Mesenchymal stem cell (in vitro differentiated cells and primary cell): ENCODE results near the gene ATG7.

Experiments
- DNase-seq: peaks from one replicate; pipeline ENCODE4 v3.0.0-alpha.2; 2013
- H2AFZ ChIP-seq: one replicate; pipeline ENCODE4 v1.6.1; 2013; ENCODE audit warnings: low read depth, mild to moderate bottlenecking, control low read depth, inconsistent platforms, low read length, moderate library complexity
- H2AK5ac ChIP-seq: 2 replicates; pipeline ENCODE4 v1.6.1; 2013; ENCODE audit warnings: low read length, moderate library complexity, mild to moderate bottlenecking, inconsistent platforms; ENCODE audit not compliant: severe bottlenecking
- H2BK120ac ChIP-seq: one replicate; pipeline ENCODE4 v1.6.1; 2013; ENCODE audit warnings: low read depth, mild to moderate bottlenecking, inconsistent platforms, low read length, moderate library complexity
- H2BK12ac ChIP-seq, 2 experiments: one replicate each; pipeline ENCODE4 v1.6.1; 2013; ENCODE audit warnings: inconsistent platforms in 2 of 2, low read length in 2 of 2, mild to moderate bottlenecking in 2 of 2, moderate library complexity in 2 of 2, control low read depth in 1 of 2
- H2BK15ac ChIP-seq: one replicate; pipeline ENCODE4 v1.6.1; 2013; ENCODE audit warnings: mild to moderate bottlenecking, low read depth, inconsistent platforms; ENCODE audit not compliant: poor library complexity, severe bottlenecking
- H2BK5ac ChIP-seq: 2 replicates; pipeline ENCODE4 v1.6.1; 2013; ENCODE audit warnings: low read depth, mild to moderate bottlenecking, low read length, control low read depth, inconsistent platforms; ENCODE audit not compliant: poor library complexity, severe bottlenecking
- H3K14ac ChIP-seq, 2 experiments: one replicate each; pipeline ENCODE4 v1.6.1; 2013; ENCODE audit warnings: inconsistent platforms in 2 of 2, low read length in 2 of 2, control low read depth in 1 of 2, mild to moderate bottlenecking in 1 of 2, moderate library complexity in 1 of 2
- H3K18ac ChIP-seq, 2 experiments: one replicate each; pipeline ENCODE4 v1.6.1; 2013; ENCODE audit warnings: inconsistent platforms in 2 of 2, low read length in 2 of 2, control low read depth in 1 of 2, low read depth in 1 of 2, mild to moderate bottlenecking in 1 of 2
- H3K23ac ChIP-seq, 2 experiments: one replicate each; pipeline ENCODE4 v1.6.1; 2013; ENCODE audit warnings: inconsistent platforms in 2 of 2, low read length in 2 of 2, mild to moderate bottlenecking in 2 of 2, moderate library complexity in 2 of 2, control low read depth in 1 of 2
- H3K27ac ChIP-seq: 2 replicates; pipeline ENCODE4 v1.5.1; 2013; ENCODE audit warnings: mild to moderate bottlenecking, moderate library complexity, low read length, control low read depth, inconsistent platforms; ENCODE audit not compliant: poor library complexity, severe bottlenecking
- H3K27me3 ChIP-seq, 2 experiments: 2 replicates each; pipeline versions ENCODE4 v1.6.1 to v1.7.0; 2013; ENCODE audit warnings: low read length in 2 of 2, mild to moderate bottlenecking in 2 of 2, moderate library complexity in 2 of 2, control low read depth in 1 of 2, inconsistent platforms in 1 of 2; ENCODE audit not compliant: control insufficient read depth in 1 of 2, insufficient read depth in 1 of 2
- H3K36me3 ChIP-seq, 2 experiments: 2 replicates each; pipeline versions ENCODE4 v1.6.1 to v1.7.0; 2013; ENCODE audit warnings: low read length in 2 of 2, control low read depth in 1 of 2, inconsistent platforms in 1 of 2, low read depth in 1 of 2, mild to moderate bottlenecking in 1 of 2; ENCODE audit not compliant: insufficient read depth in 2 of 2, control insufficient read depth in 1 of 2
- H3K4ac ChIP-seq, 2 experiments: one replicate each; pipeline ENCODE4 v1.6.1; 2013; ENCODE audit warnings: inconsistent platforms in 2 of 2, low read length in 2 of 2, mild to moderate bottlenecking in 2 of 2, moderate library complexity in 2 of 2, control low read depth in 1 of 2, low read depth in 1 of 2
- H3K4me1 ChIP-seq: 2 replicates; pipeline ENCODE4 v1.6.1; 2013; ENCODE audit warnings: low read depth, low read length, control low read depth; ENCODE audit not compliant: control insufficient read depth, insufficient read depth
- H3K4me2 ChIP-seq: 2 replicates; pipeline ENCODE4 v1.6.1; 2013; ENCODE audit warnings: low read length, mild to moderate bottlenecking, inconsistent platforms; ENCODE audit not compliant: poor library complexity, severe bottlenecking
- H3K4me3 ChIP-seq, 2 experiments: 2 replicates each; pipeline versions ENCODE4 v1.5.1 to v1.7.0; 2013; ENCODE audit warnings: low read length in 2 of 2, mild to moderate bottlenecking in 2 of 2, control low read depth in 1 of 2, low read depth in 1 of 2; ENCODE audit not compliant: insufficient read depth in 1 of 2
- H3K79me1 ChIP-seq: replicated peaks from 2 replicates; pipeline ENCODE4 v1.6.1; 2013; ENCODE audit warnings: mild to moderate bottlenecking, control low read depth, low read length, inconsistent platforms; ENCODE audit not compliant: poor library complexity, severe bottlenecking
- H3K9ac ChIP-seq: 2 replicates; pipeline ENCODE4 v1.7.0; 2013; ENCODE audit warnings: mild to moderate bottlenecking, low read length, moderate library complexity
- H3K9me3 ChIP-seq: 2 replicates; pipeline ENCODE4 v1.7.0; 2013; ENCODE audit warnings: mild to moderate bottlenecking, low read length; ENCODE audit not compliant: control insufficient read depth
- H4K8ac ChIP-seq: one replicate; pipeline ENCODE4 v1.6.1; 2013; ENCODE audit warnings: inconsistent platforms, mild to moderate bottlenecking, low read length, moderate library complexity
- H4K91ac ChIP-seq: one replicate; pipeline ENCODE4 v1.6.1; 2013; ENCODE audit warnings: mild to moderate bottlenecking, low read length, inconsistent platforms
- WGBS: methylation state at CpG from one replicate; pipeline ENCODE4 v1.1.7; 2013; ENCODE audit warnings: mixed read lengths; 5-methylcytosine and 5-hydroxymethylcytosine counted together

ATG7 gene

GRCh38 chr3:11463591-11463990 lies 191.4 kb downstream of the ATG7 start:
- WGBS, result 91% methylated on average over 2 of the region's 2 CpGs
- Histone ChIP-seq H3K9me3 (no peaks in the 10 kb centered on the region), H3K27ac (no peak overlapping the region), H3K27me3 (no peaks in the 10 kb centered on the region), H2BK15ac (no peak overlapping the region), H4K8ac (no peak overlapping the region), H3K23ac (no peak overlapping the region), H3K14ac (no peak overlapping the region), H2AK5ac (no peak overlapping the region), H3K36me3 (peaks cover 5% of the 10 kb centered on the region in 2 experiments), H3K79me1 (peaks cover 12% of the 10 kb centered on the region), H3K4me1 (no peaks in the 10 kb centered on the region), H3K18ac (peak overlapping the region in 1 of 2 experiments; percentile 0), H4K91ac (no peak overlapping the region), H3K4ac (no peak overlapping the region), H2AFZ (no peak overlapping the region), H3K4me3 (no peak overlapping the region), H2BK5ac (no peak overlapping the region), H2BK120ac (no peak overlapping the region), H3K4me2 (no peak overlapping the region), H3K9ac (no peak overlapping the region), H2BK12ac (no peak overlapping the region)
- DNase-seq, result no peak

DNA sequence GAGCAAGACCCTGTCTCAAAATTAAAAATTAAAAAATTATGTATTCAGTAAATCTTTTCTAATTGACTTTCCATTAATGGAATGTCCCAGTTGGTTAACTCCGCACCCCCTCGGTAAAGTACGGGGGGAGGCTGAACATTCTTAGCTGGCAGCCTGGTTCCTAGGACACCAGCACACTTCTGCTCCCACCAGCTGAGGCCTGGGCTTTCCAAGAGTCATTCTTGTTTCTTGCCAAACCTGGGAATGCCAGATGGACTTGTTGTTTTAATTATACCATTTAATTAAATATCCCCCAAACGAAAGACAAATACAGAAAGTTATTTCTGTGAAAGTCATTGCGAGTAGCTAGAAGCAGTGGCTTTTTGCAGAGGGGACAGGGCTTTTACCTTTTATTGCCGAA lies 192.2 kb downstream of the ATG7 start:
- 96% methylated on average over 6 of the region's 6 CpGs for WGBS
- Histone ChIP-seq H3K14ac (no peak overlapping the region), H3K4me2 (no peak overlapping the region)

DNA sequence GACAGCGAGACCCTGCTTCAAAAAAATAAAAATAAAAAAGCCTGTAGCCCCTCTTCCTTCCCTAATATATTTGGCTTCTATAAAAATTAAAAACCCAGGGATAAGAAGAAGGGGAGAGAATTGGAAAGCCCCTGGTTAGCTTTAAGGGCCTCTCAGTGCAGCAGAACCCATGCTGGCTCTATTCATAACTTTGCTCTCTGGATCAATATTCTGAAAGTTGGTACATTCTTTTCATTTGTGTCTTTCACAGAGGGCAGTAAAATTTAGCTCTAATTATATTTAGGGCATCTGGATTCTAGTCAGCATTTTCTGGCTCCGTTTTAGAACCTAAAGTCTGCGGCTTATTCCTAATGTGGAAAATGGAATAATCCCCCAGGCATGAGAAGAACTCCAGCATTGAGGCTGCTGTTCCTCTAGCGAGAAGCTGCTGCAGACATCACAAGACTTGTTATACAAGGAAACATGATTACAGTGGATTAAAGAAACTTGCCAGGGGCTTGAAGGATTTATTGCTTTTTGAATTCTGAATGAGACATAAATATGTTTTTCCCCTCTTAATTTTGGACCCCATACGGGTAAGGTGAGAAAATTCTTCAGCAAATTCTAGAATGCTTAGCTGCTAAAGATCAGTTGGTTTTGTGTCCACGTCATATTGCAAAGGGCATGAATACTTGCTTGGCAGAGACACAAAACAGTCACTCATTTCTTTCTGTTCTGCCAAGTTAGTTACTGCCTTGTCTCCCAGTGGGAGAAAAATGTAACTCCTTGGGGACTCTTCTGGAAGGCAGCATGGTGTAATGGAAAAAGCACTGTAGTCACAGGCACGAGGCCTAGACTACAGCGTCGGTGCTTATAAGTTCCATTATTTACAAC lies 193.8 kb downstream of the ATG7 start:
- Histone ChIP-seq H3K4me3 (no peak overlapping the region), H3K23ac (no peak overlapping the region), H2BK15ac (no peak overlapping the region), H3K4me2 (no peak overlapping the region), H3K9me3 (no peaks in the 10 kb centered on the region), H3K9ac (peak overlapping the region; percentile 86), H3K27me3 (no peaks in the 10 kb centered on the region), H3K4ac (no peak overlapping the region), H3K18ac (no peak overlapping the region), H3K36me3 (peaks cover 9 to 15% of the 10 kb centered on the region in 2 experiments), H3K4me1 (no peaks in the 10 kb centered on the region), H2AK5ac (no peak overlapping the region), H3K27ac (no peak overlapping the region), H2BK12ac (no peak overlapping the region), H3K14ac (no peak overlapping the region), H2AFZ (no peak overlapping the region), H3K79me1 (peaks cover 11% of the 10 kb centered on the region), H2BK120ac (no peak overlapping the region), H4K8ac (no peak overlapping the region), H4K91ac (no peak overlapping the region), H2BK5ac (no peak overlapping the region)
- peak; percentile 36 for DNase-seq
- 88% methylated on average over 5 of the region's 9 CpGs for WGBS

More for the DNA sequence above, 192.2 kb downstream of the ATG7 start:
- Histone ChIP-seq H2BK12ac (no peak overlapping the region), H2AK5ac (no peak overlapping the region), H2BK120ac (no peak overlapping the region), H3K27ac (no peak overlapping the region), H3K4ac (no peak overlapping the region), H2BK15ac (no peak overlapping the region), H3K36me3 (peaks cover 7 to 8% of the 10 kb centered on the region in 2 experiments), H3K9me3 (no peaks in the 10 kb centered on the region), H3K79me1 (peaks cover 11% of the 10 kb centered on the region), H3K4me3 (no peak overlapping the region), H4K91ac (no peak overlapping the region), H2BK5ac (no peak overlapping the region), H3K18ac (no peak overlapping the region), H4K8ac (no peak overlapping the region), H3K27me3 (no peaks in the 10 kb centered on the region), H3K4me1 (no peaks in the 10 kb centered on the region), H2AFZ (no peak overlapping the region), H3K9ac (no peak overlapping the region), H3K23ac (no peak overlapping the region)
- no peak for DNase-seq

GRCh38 chr3:11467875-11468274 lies 195.7 kb downstream of the ATG7 start:
- Histone ChIP-seq H3K4me1 (no peaks in the 10 kb centered on the region), H2AFZ (no peak overlapping the region), H3K36me3 (peaks cover 11 to 15% of the 10 kb centered on the region in 2 experiments), H2BK120ac (no peak overlapping the region), H3K4me3 (no peak overlapping the region), H3K27me3 (no peaks in the 10 kb centered on the region), H3K18ac (no peak overlapping the region), H3K79me1 (peaks cover 7% of the 10 kb centered on the region), H2BK5ac (no peak overlapping the region), H3K27ac (no peak overlapping the region), H3K9ac (no peak overlapping the region), H4K8ac (no peak overlapping the region), H3K4me2 (no peak overlapping the region), H3K4ac (no peak overlapping the region), H3K9me3 (no peaks in the 10 kb centered on the region), H3K14ac (no peak overlapping the region), H4K91ac (no peak overlapping the region), H3K23ac (no peak overlapping the region), H2AK5ac (no peak overlapping the region), H2BK15ac (no peak overlapping the region), H2BK12ac (no peak overlapping the region)
- no peak for DNase-seq
- WGBS, result 97% methylated on average over 4 of the region's 4 CpGs
